ENCODE measurements around the gene VANGL1.

VANGL1 gene

DNA sequence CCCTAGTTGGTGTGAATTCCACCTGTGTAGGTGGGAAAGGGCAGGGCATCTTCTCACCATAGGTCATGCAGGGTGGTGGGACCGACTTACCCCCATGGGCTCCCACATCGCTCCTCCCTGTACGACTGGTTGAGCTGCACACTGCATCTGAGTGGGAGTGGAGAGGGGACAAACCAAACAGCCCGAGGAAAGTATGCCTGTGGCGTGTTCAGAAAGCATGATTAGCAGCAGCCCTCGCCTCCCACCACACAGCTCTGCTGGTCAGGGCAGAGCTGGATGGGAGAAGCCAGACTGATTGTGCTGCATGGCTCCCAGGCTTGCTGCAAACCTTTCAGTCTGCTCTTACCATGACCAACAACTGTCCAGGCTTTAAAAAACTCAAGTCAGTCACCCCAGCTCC is 24.4 kb downstream of the VANGL1 start:
- Histone ChIP-seq H3K4me3 (ENCODE audit: low read length) (no peak overlapping the region), H4K20me1 (ENCODE audit: insufficient read depth, low read length) (no peaks in the 10 kb centered on the region), H3K4me1 (ENCODE audit: low read length) (0 out of 2 replicates have a peak, but pooled peaks cover 3% of the 10 kb centered on the region), H3K79me2 (ENCODE audit: low read length) (no peaks in the 10 kb centered on the region), H3F3A (ENCODE audit: insufficient read depth, low read length) (no peaks in the 10 kb centered on the region), H3K9me2 (replicated peaks; ENCODE audit: insufficient read depth, low read length) (no peaks in the 10 kb centered on the region), H3K36me3 (replicated peaks; ENCODE audit: insufficient read depth, low read length) (no peaks in the 10 kb centered on the region), H3K27me3 (replicated peaks; ENCODE audit: insufficient read depth, low read length) (no peaks in the 10 kb centered on the region), H3K27ac (ENCODE audit: low read length) (no peak overlapping the region), H3K9me3 (replicated peaks; ENCODE audit: insufficient read depth, low read length) (no peaks in the 10 kb centered on the region), H2AFZ (ENCODE audit: low read length) (no peak overlapping the region), H3K9ac (ENCODE audit: low read length) (no peak overlapping the region), H3K4me2 (ENCODE audit: low read depth, low read length) (no peak overlapping the region)
- no peak for DNase-seq
- no peak for TF ChIP-seq EZH2 (optimal IDR thresholded peaks at IDR 0.05; ENCODE audit: low read depth, low read length)
- TF ChIP-seq, protein P1, sequence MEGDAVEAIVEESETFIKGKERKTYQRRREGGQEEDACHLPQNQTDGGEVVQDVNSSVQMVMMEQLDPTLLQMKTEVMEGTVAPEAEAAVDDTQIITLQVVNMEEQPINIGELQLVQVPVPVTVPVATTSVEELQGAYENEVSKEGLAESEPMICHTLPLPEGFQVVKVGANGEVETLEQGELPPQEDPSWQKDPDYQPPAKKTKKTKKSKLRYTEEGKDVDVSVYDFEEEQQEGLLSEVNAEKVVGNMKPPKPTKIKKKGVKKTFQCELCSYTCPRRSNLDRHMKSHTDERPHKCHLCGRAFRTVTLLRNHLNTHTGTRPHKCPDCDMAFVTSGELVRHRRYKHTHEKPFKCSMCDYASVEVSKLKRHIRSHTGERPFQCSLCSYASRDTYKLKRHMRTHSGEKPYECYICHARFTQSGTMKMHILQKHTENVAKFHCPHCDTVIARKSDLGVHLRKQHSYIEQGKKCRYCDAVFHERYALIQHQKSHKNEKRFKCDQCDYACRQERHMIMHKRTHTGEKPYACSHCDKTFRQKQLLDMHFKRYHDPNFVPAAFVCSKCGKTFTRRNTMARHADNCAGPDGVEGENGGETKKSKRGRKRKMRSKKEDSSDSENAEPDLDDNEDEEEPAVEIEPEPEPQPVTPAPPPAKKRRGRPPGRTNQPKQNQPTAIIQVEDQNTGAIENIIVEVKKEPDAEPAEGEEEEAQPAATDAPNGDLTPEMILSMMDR (IDR thresholded peaks at IDR 0.05; ENCODE audit: low read length) = no peak
- TF ChIP-seq EZH2phosphoT487 (IDR thresholded peaks at IDR 0.05; ENCODE audit: low read length) = no peak

DNA sequence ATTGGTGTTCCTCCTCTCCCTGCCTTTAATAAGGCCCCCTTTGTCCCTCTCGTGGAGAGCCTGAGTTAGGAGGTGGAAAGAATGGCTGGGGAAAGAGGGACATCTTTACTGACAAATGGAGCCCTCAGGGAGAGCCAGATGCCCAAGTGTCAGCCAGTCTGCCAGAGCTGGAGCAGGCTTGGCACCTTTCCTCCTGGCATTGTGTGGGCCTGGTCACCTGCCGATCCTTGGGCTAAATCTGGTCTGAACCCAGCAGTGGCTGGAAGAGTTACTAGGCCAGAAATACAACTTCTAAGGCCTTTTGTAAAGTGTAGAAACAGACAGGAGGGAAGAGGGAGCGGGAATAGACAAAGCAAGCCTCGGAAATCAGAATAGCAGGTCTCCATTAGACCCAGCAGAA is 24.9 kb downstream of the VANGL1 start:
- Histone ChIP-seq H3K4me3 (ENCODE audit: low read length) (no peak overlapping the region), H3K9me3 (replicated peaks; ENCODE audit: insufficient read depth, low read length) (no peaks in the 10 kb centered on the region), H3F3A (ENCODE audit: insufficient read depth, low read length) (no peaks in the 10 kb centered on the region), H3K9ac (ENCODE audit: low read length) (no peak overlapping the region), H3K4me1 (ENCODE audit: low read length) (0 out of 2 replicates have a peak, but pooled peaks cover 3% of the 10 kb centered on the region), H3K9me2 (replicated peaks; ENCODE audit: insufficient read depth, low read length) (no peaks in the 10 kb centered on the region), H2AFZ (ENCODE audit: low read length) (no peak overlapping the region), H3K27me3 (replicated peaks; ENCODE audit: insufficient read depth, low read length) (no peaks in the 10 kb centered on the region), H3K27ac (ENCODE audit: low read length) (no peak overlapping the region), H3K36me3 (replicated peaks; ENCODE audit: insufficient read depth, low read length) (no peaks in the 10 kb centered on the region), H3K4me2 (ENCODE audit: low read depth, low read length) (no peak overlapping the region), H3K79me2 (ENCODE audit: low read length) (no peaks in the 10 kb centered on the region), H4K20me1 (ENCODE audit: insufficient read depth, low read length) (no peaks in the 10 kb centered on the region)
- TF ChIP-seq EZH2 (optimal IDR thresholded peaks at IDR 0.05; ENCODE audit: low read depth, low read length) (no peak), EZH2phosphoT487 (IDR thresholded peaks at IDR 0.05; ENCODE audit: low read length) (no peak)
- TF ChIP-seq, protein P1 (IDR thresholded peaks at IDR 0.05; ENCODE audit: low read length) = no peak
- no peak for DNase-seq

DNA sequence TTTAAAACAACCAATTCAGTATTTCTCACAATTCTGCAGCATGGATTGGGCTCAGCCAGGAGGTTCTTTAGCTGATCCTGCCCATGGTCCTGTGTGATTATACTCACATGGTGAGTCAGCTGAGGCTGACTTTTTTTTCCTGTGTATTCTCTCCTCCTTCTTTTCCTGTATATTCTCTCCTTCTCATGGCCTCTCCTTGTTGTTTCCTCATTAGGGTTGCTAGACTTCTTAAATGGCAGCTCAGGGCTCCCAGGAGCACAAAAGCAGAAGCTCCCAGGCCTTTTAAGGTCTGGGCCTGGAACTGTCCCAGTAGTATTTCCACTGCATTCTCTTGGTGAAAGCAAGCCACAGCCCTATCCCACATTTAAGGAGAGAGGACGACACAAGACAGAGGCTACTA is 26.8 kb downstream of the VANGL1 start:
- no peak overlapping the region for H3K4me2 ChIP-seq (ENCODE audit: low read depth, low read length)
- H3K9ac ChIP-seq (ENCODE audit: low read length) = no peak overlapping the region
- no peaks in the 10 kb centered on the region for H3K79me2 ChIP-seq (ENCODE audit: low read length)
- no peak overlapping the region for H3K4me3 ChIP-seq (ENCODE audit: low read length)
- no peaks in the 10 kb centered on the region for H3K9me2 ChIP-seq (replicated peaks; ENCODE audit: insufficient read depth, low read length)
- no peaks in the 10 kb centered on the region for H3K9me3 ChIP-seq (replicated peaks; ENCODE audit: insufficient read depth, low read length)
- DNase-seq = no peak
- TF ChIP-seq, protein P1 (IDR thresholded peaks at IDR 0.05; ENCODE audit: low read length) = no peak
- TF ChIP-seq EZH2 (optimal IDR thresholded peaks at IDR 0.05; ENCODE audit: low read depth, low read length) (no peak), EZH2phosphoT487 (IDR thresholded peaks at IDR 0.05; ENCODE audit: low read length) (no peak)
- H3K36me3 ChIP-seq (replicated peaks; ENCODE audit: insufficient read depth, low read length) = no peaks in the 10 kb centered on the region
- H3K27ac ChIP-seq (ENCODE audit: low read length) = no peak overlapping the region
- no peak overlapping the region for H2AFZ ChIP-seq (ENCODE audit: low read length)
- no peaks in the 10 kb centered on the region for H3K27me3 ChIP-seq (replicated peaks; ENCODE audit: insufficient read depth, low read length)
- H3K4me1 ChIP-seq (ENCODE audit: low read length) = 0 out of 2 replicates have a peak, but pooled peaks cover 3% of the 10 kb centered on the region
- no peaks in the 10 kb centered on the region for H3F3A ChIP-seq (ENCODE audit: insufficient read depth, low read length)
- H4K20me1 ChIP-seq (ENCODE audit: insufficient read depth, low read length) = no peaks in the 10 kb centered on the region
